Activated CD4-positive, alpha-beta T cell treated with anti-CD3 and anti-CD28 coated beads, Interleukin-2, amount 10 ng/mL, durations not matched to agents 24 days and 14 days (primary cell): ENCODE results near the gene GASK1B. TPM values are rescaled to one million over a fixed set of nuclear protein-coding genes. Genes with fewer than 3 reads are reported as not detected.
A peak's percentile ranks its signal among the peaks of the same experiment; 100 is the strongest.

Experiments used
- DNase-seq: peaks from one replicate; pipeline ENCODE4 v3.0.0; 2022
- H3K27ac Mint-ChIP-seq: one replicate; pipeline ENCODE4 v1.8.0; 2022; ENCODE audit warnings: mild to moderate bottlenecking, mixed read lengths
- H3K27me3 Mint-ChIP-seq: one replicate; pipeline ENCODE4 v1.8.0; 2022; ENCODE audit warnings: mixed read lengths
- H3K36me3 Mint-ChIP-seq: one replicate; pipeline ENCODE4 v1.8.0; 2022; ENCODE audit warnings: low read depth, mild to moderate bottlenecking, mixed read lengths
- H3K4me1 Mint-ChIP-seq: one replicate; pipeline ENCODE4 v1.8.0; 2021; ENCODE audit warnings: mixed read lengths
- H3K4me3 Mint-ChIP-seq: one replicate; pipeline ENCODE4 v1.8.0; 2022; ENCODE audit warnings: mild to moderate bottlenecking, moderate library complexity, mixed read lengths
- H3K9me3 Mint-ChIP-seq: one replicate; pipeline ENCODE4 v1.8.0; 2021; ENCODE audit warnings: mixed read lengths
- intact Hi-C: fragments of 100-400 bp; cut with micrococcal nuclease; formaldehyde crosslinking; loops from one replicate; pipeline ENCODE4 v1.15.1; 2023
- total RNA-seq: library from RNA; stranded (reverse); gene quantifications from 2 replicates; pipeline ENCODE4 v1.2.3, GENCODE V29; 2022

GASK1B gene
- not detected in 2 replicates for total RNA-seq

DNA sequence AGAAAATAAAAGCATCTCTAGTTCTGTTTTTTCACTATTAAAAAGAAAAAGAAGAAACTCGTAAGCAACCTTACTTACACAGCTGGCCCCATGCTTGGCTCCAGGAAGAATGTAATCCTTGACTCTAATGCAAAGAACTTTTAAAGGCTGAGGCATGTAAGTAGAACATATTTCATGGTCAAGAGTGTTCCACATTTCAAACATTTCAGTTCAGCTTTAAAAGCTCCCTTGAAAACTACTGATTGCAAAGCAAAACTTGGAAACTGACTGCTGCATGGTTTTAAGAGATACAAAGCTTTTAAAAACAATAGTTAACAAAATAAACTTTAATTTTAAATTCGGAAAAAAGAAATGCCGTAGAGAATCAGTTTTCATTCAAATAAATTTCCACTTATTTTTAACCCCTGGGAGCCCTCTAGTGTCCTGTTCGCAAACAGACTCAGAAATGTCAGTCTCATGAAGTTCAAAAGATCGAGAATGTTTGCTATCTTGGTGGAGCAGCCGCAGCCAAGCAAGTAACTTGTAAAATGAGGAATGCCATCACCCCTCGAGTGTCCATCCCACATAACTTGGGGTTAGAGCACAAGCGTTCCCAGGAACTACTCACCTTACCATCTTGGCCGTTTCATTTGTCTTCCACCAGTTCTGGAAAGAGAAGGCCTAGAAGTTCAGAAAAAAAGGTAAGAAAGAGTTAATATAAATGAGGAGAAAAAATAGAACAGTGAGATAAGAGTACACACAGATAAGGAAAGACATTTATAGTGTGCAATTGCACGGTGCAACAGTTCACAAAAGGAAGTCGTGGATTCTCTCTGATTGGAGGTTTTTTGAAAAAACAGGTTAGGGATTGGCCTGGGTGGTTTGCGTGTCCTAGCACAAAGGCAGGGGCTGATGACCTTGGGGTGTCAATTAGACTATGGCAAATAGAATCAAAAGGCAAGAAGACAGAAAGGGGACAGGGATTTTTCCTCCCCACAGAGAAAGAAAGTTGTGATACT is at the start of gene GASK1B:
Gene GASK1B, minus strand, starts transcription at position 765 of the 998 bp plus-strand sequence. CDS start 1,650 bp downstream, outside the sequence.
- Mint-ChIP-seq H3K4me3 (no peak within 1 kb of the TSS), H3K4me1 (no peaks in the 10 kb centered on the region), H3K27ac (no peak within 1 kb of the TSS), H3K36me3 (no peaks in the 10 kb centered on the region), H3K27me3 (peaks cover 36% of the 10 kb centered on the region), H3K9me3 (no peaks in the 10 kb centered on the region)
- intact Hi-C loops, result loop anchor here (1.0 kb wide), 1 partner anchor 180 kb away; no protein-coding TSS in a partner anchor
- no peak for DNase-seq

DNA sequence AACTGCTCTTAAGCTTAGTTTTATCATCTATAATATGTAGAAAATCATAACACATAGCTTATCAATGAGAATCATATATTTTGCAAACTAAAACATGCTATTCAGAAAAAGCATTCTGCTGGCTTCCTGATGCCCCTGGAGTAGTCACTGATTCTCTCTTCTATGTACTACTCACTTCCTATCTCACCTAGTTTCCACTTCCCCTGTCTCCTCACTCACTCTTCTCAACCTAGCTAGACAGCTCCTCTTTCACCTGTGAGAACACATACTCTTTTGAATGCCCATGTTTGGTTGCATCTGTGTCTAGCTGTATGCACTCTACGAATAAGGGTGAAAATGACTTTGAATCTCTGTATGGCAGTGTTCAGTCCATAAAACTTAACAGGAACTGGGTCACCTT is 46.8 kb upstream of the GASK1B start:
- no peak overlapping the region for H3K27ac Mint-ChIP-seq
- DNase-seq, result no peak
- intact Hi-C loops, result no loop called here
- H3K27me3 Mint-ChIP-seq, result peaks cover 4% of the 10 kb centered on the region
- H3K4me3 Mint-ChIP-seq, result no peak overlapping the region
- H3K4me1 Mint-ChIP-seq, result no peaks in the 10 kb centered on the region
- no peaks in the 10 kb centered on the region for H3K9me3 Mint-ChIP-seq
- H3K36me3 Mint-ChIP-seq, result no peaks in the 10 kb centered on the region

DNA sequence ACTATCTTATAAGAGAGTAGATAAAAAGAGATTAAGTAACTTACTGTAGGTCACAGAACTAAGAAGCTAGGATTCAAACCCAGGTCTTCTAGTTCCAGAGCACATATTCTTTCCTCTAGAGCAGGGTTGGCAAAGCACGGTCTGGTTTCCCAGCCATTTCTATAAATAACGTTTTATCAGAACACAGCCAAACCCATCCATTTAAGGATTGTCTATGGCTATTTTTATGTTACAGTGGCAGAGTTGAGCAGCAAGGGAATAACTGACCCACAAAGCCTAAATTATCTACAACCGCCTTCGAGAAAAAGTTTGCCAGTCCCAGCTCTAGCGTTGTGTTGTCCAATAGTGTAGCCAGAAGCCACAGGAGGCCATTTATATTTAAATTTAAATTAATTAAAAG is 44.9 kb upstream of the GASK1B start:
- Mint-ChIP-seq H3K9me3 (no peaks in the 10 kb centered on the region), H3K27me3 (peaks cover 9% of the 10 kb centered on the region), H3K36me3 (no peaks in the 10 kb centered on the region), H3K4me1 (no peaks in the 10 kb centered on the region), H3K27ac (no peak overlapping the region), H3K4me3 (no peak overlapping the region)
- intact Hi-C loops, result no loop called here
- DNase-seq, result no peak

DNA sequence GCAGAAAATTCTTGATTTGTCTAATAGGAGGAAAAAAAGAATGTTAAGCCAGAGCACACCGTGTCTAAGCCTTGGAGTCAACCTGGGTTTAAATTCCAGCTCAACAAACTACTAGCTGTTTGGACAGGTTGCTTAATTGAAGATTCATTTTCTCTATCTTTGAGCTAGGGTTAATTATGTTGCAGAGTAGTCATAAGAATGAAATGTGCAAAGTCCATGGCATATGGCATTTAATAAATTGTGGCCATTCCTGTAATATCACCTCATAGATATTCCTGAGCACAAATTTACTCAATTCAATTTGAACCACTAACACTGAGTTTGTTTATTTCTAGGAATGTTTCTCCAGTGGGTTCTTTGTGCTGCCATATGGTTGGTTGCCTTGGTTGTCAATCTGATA is 42.0 kb upstream of the GASK1B start:
- Mint-ChIP-seq H3K36me3 (no peaks in the 10 kb centered on the region), H3K27me3 (peaks cover 21% of the 10 kb centered on the region), H3K4me1 (peaks cover 9% of the 10 kb centered on the region), H3K27ac (no peak overlapping the region), H3K4me3 (no peak overlapping the region), H3K9me3 (no peaks in the 10 kb centered on the region)
- DNase-seq, result no peak
- intact Hi-C loops, result no loop called here

DNA sequence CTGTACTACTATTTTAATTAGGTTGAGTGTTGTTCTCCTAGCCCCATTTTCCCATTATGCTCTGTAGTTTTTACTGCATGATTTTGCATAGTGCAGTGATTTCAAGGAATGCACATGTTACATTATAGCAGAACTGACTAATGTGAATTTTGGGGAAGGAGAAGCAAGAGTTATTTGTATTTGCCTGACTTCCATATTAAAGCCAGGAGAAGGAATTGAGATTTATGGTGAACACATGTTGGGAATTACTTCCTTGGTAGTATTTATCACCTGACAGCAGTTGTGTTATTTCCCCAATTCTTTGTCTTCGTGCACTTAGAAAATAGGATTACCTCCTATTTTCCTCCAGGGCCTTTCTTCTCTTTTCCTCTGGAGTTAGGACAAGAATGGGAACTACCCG is 40.6 kb upstream of the GASK1B start:
- no peaks in the 10 kb centered on the region for H3K9me3 Mint-ChIP-seq
- H3K4me1 Mint-ChIP-seq, result peaks cover 13% of the 10 kb centered on the region
- intact Hi-C loops, result no loop called here
- DNase-seq, result no peak
- H3K27me3 Mint-ChIP-seq, result peaks cover 24% of the 10 kb centered on the region
- no peak overlapping the region for H3K27ac Mint-ChIP-seq
- H3K36me3 Mint-ChIP-seq, result no peaks in the 10 kb centered on the region
- no peak overlapping the region for H3K4me3 Mint-ChIP-seq

DNA sequence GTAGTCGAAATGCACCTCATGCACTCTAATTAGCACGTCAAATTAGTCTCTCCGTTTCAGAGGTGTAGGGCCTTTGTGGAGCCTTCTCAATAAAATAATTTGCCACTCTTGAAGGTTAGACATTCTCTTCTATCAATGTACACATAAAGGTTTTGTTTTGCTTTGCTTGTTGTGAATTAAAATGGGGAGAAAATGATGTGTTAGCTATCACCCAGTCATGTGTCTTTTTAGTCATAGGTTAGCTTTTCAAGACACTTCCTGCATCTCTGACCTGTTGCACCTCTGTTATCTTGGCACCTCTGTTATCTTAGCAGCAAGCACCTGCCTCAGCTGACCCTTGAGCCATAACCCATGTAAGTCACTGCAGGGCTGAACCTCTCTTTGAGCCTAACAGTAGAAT is 38.4 kb upstream of the GASK1B start:
- H3K36me3 Mint-ChIP-seq, result no peaks in the 10 kb centered on the region
- no peaks in the 10 kb centered on the region for H3K9me3 Mint-ChIP-seq
- H3K4me1 Mint-ChIP-seq, result peaks cover 13% of the 10 kb centered on the region
- H3K27ac Mint-ChIP-seq, result no peak overlapping the region
- peaks cover 25% of the 10 kb centered on the region for H3K27me3 Mint-ChIP-seq
- DNase-seq, result no peak
- intact Hi-C loops, result no loop called here
- H3K4me3 Mint-ChIP-seq, result peak overlapping the region; percentile 8

DNA sequence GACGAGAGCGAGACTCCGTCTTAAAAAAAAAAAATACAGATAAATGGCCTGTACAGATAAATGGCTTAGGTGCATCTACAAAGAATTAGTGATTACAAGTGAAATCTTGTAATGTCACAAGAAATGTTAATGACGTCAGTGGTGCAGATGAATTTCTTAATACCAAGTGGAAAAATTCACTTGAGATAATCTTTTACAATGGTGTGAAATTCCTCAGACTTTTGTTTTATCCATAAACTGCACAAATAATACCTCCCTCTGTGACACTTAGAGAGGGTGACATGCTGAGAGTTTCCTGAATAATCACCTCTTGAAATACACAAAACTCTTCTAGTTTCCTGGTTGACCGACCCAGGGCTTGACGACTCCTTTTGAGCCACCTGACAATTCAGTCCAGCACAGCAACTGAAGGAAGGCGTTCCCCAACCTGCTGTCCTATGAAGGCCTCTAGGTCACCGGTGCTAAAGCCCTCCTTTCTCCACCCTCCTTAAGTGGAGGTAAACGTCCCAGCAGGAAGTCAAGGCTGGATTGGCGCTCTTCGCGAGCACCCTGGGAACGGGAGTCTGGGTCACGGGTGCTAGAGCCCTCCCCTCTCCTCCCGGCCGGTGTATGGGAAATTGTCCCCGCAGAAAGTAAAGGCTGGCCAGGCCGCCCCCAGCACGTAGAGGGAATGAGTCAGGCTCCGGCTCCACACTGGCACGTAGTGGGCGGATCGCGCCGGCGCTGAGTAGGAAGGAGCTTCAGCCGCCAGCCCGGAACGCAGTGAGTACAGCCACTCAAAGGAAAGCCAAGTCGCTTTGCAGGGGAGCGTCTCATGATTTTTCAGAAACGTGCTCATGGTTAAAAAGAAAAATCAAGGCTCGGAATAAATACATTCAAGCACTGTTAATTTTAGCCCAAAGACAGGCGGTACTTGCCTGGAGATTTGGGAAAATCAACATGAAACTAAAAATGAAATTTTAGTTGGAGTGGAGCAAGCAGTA is 37.3 kb upstream of the GASK1B start, which contains the start of gene TMEM144:
Gene TMEM144, plus strand, starts transcription at position 662 of the 983 bp plus-strand sequence. CDS start 2,182 bp downstream, outside the sequence.
- Mint-ChIP-seq H3K36me3 (no peaks in the 10 kb centered on the region), H3K27ac (peak within 1 kb of the TSS; percentile 2), H3K9me3 (no peaks in the 10 kb centered on the region), H3K4me3 (peak within 1 kb of the TSS; percentile 78), H3K4me1 (peaks cover 13% of the 10 kb centered on the region), H3K27me3 (peaks cover 25% of the 10 kb centered on the region)
- intact Hi-C loops, result no loop called here
- DNase-seq, result peak; percentile 75

DNA sequence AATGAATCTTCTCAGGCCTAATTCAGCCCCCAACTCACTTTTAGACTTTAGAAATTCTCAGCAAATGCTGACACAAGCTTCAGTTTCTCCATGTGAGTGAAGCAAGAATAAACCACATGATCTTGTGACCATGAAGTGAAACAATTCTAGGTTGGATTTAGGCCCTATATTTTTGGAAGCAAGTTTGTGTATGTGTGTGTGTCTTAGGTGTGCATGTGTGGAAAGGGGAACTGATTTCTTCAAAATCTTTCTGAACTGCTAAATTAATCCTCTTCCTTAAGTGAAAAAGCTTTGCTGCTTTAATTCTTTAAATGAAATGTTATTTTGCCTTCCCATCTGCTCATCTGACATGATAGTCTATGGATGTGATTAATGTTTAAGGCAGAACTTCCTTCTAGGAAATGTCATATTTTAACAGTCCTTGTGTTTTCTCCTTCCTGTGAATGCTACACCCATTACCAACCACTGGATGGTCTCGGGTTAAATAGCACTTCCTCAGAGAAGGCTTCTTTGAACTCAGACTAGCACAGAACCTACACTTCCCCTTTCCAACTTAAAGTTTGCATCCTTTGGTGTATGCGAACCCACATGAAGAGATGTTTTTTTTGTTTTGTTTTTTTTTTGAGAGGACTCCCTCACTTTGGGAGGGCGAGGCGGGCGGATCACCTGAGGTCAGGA is 36.3 kb upstream of the GASK1B start:
- intact Hi-C loops, result no loop called here
- Mint-ChIP-seq H3K27me3 (peaks cover 25% of the 10 kb centered on the region), H3K4me3 (no peak overlapping the region), H3K27ac (no peak overlapping the region), H3K36me3 (no peaks in the 10 kb centered on the region), H3K4me1 (peaks cover 13% of the 10 kb centered on the region), H3K9me3 (no peaks in the 10 kb centered on the region)
- DNase-seq, result no peak

DNA sequence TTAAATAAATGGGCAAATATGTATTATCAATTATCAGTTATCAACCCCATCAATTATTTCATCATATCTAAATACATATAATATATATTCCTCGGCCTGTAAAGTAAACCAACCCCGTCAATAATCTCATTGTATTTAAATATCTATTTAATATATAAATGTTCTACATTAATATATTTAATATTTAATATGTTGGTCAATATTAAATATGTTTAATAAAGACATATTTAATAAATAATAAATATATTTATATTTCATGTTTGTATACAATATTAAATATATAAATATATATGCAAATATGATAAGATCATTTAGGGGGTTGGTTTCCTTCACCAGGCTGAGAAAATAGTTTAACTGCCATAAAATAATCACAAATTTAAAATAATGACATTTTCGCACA is 31.1 kb upstream of the GASK1B start:
- no peaks in the 10 kb centered on the region for H3K4me1 Mint-ChIP-seq
- no peaks in the 10 kb centered on the region for H3K36me3 Mint-ChIP-seq
- no peak overlapping the region for H3K27ac Mint-ChIP-seq
- H3K4me3 Mint-ChIP-seq, result no peak overlapping the region
- H3K9me3 Mint-ChIP-seq, result no peaks in the 10 kb centered on the region
- DNase-seq, result no peak
- peaks cover 2% of the 10 kb centered on the region for H3K27me3 Mint-ChIP-seq
- intact Hi-C loops, result no loop called here

DNA sequence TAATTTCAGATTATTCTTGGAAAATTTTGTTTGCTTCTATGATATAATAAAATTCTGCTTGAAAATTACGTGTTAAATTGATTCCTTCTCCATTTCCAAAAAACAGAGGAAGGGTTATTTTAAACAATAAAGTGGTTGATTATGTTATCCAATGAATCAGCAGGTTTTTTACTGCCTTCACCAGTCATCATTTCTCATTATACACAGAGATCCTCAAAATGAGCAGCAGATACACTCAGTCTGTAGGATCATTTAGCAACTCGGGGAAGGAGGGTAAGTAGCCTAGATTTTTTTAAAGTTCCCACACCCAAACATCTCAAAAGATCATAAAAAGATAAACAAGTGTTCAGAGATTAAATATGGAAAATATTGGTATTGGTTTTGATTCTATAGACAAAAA is 30.6 kb upstream of the GASK1B start:
- H3K9me3 Mint-ChIP-seq, result no peaks in the 10 kb centered on the region
- no peak for DNase-seq
- H3K27me3 Mint-ChIP-seq, result peaks cover 2% of the 10 kb centered on the region
- no peak overlapping the region for H3K27ac Mint-ChIP-seq
- H3K36me3 Mint-ChIP-seq, result no peaks in the 10 kb centered on the region
- no peaks in the 10 kb centered on the region for H3K4me1 Mint-ChIP-seq
- intact Hi-C loops, result no loop called here
- no peak overlapping the region for H3K4me3 Mint-ChIP-seq

DNA sequence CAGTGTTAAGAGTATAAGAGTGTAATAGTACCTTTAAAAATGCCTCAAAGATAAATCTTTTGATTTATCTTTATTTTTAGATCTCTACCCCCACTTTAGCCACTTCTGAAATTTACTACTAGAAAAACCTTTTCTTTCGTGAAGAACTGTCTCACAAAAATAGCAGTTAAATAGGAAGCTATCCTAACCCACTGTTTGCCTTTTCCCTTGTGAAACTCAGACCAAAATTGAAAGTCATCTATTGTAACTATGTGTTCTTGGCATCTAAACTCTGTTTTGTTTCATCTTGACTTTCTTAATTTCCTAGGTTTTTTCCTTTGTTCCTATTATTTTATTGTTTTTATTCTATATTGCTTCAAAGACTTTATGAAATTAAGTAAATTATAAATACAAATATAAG is 29.7 kb upstream of the GASK1B start:
- intact Hi-C loops, result no loop called here
- Mint-ChIP-seq H3K36me3 (no peaks in the 10 kb centered on the region), H3K4me1 (no peaks in the 10 kb centered on the region), H3K9me3 (no peaks in the 10 kb centered on the region), H3K4me3 (no peak overlapping the region), H3K27me3 (peaks cover 2% of the 10 kb centered on the region), H3K27ac (no peak overlapping the region)
- no peak for DNase-seq

DNA sequence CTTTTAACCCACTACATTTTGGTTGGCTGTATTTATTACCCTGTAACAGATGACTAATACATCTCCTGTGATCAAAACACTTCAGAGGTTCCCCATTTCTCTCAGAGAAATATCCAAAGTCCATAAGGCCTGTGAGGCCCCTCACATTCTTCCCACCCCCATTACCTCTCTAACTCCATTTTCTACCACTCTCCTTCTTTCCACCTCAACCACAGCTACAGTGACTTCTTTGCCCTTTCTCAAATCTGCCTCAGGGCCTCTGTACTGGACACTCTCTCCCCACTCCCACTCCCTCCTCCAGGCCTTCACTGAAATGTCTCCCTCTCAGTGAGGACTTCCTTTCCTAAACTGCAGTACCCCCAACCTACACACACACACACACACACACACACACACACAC is 29.1 kb upstream of the GASK1B start:
- H3K4me3 Mint-ChIP-seq, result no peak overlapping the region
- DNase-seq, result no peak
- H3K9me3 Mint-ChIP-seq, result no peaks in the 10 kb centered on the region
- peaks cover 4% of the 10 kb centered on the region for H3K27me3 Mint-ChIP-seq
- intact Hi-C loops, result no loop called here
- H3K36me3 Mint-ChIP-seq, result no peaks in the 10 kb centered on the region
- no peak overlapping the region for H3K27ac Mint-ChIP-seq
- no peaks in the 10 kb centered on the region for H3K4me1 Mint-ChIP-seq

DNA sequence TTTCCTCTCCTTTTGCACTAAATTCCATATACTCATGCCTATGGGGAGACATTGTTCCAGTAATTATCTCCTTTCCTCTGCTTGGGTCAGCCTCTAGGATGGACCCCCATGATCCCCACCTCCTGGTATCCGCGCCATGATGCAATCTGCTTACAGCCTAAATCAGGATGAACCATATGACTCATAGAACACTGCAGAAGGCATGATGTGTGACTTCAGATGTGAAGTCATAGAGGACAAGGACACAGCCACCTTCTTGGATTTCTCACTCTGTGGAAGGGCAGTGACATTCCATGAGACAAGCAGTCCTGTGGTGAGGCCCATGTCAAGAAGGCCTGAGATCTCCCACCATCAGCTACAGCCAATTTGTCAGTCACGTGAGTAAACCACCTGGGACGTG is 28.5 kb upstream of the GASK1B start:
- Mint-ChIP-seq H3K27me3 (peaks cover 6% of the 10 kb centered on the region), H3K36me3 (no peaks in the 10 kb centered on the region), H3K4me3 (no peak overlapping the region), H3K27ac (no peak overlapping the region), H3K4me1 (no peaks in the 10 kb centered on the region), H3K9me3 (no peaks in the 10 kb centered on the region)
- intact Hi-C loops, result no loop called here
- DNase-seq, result no peak
